8988T (cell line): Measurements from ENCODE around the gene INPP5A.
"Not testable (repeated sequence)": the region's sequence is repeated elsewhere in the genome, so short reads cannot be mapped to it uniquely, and the experiment has no call there.

ENCODE experiments used
- DNase-seq: peaks from one replicate; pipeline ENCODE4 v3.0.0; 2011

The INPP5A gene

GRCh38 chr10:132732518-132732917, 194.9 kb downstream of the INPP5A start:
- no peak for DNase-seq

- no peak for DNase-seq
Observed at GRCh38 chr10:132733926-132734325, 196.3 kb downstream of the INPP5A start.

DNA sequence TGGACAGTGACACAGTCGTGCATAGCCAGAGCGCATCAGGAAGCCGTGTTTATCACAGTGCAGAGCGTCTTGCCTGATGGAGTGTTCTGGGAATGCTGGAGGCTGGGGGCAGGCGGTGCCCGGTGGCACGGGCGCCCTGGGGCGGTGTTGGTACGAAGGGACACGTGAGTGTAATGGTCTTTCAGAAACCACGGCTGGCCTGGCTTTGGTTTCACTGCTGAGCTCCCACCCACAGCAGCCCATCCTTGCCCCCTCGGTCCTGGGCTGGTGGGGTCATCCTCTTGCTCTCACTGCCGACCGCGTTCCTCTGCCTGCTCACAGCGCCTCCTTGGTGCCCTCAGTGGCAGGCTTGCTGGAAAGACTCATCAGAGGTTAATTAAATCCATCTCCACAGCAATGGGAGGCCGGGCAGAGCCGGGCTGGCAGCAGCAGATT, 197.8 kb downstream of the INPP5A start:
- DNase-seq = no peak

- DNase-seq = no peak
Observed at GRCh38 chr10:132735923-132736391, 198.4 kb downstream of the INPP5A start.

- DNase-seq = no peak
Observed at GRCh38 chr10:132737390-132738048, 199.9 kb downstream of the INPP5A start.

DNA sequence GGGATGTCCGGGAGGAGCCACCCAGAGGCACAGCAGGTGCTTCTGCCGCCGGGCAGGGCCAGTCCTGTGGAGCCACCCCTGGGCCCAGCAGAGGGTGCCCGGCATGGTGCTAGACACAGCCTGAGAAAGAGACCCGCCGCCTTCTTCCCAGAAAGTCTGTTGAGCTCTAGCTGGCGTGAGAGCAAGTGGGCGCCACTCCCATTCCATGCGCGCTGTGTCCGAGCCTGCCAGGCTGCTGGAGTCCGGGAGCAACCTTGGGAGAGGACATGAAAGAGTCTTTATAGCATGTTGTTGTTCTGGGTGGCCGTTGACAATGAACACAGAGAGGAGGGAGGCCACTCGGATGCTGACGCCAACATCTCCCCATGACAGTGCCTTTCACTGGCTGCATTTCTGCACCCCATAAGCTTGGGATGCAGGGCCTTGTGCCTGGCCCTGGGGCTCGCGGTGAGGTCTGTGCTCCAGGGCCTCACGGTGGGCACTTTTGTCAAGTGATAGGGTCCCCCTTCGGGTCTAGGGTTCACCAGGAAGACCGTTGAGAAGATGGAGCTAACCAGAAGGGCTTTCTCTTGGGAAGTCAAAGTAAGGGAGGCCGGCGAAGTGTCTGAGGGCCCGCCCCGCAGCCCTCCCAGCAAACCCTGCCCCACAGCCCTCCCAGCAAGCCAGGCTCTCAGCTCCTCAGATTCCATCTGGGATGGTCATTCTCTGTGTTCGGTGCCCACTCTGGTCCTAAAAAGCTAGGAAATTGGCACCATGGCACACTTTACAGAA, 201.1 kb downstream of the INPP5A start:
- DNase-seq = no peak

DNA sequence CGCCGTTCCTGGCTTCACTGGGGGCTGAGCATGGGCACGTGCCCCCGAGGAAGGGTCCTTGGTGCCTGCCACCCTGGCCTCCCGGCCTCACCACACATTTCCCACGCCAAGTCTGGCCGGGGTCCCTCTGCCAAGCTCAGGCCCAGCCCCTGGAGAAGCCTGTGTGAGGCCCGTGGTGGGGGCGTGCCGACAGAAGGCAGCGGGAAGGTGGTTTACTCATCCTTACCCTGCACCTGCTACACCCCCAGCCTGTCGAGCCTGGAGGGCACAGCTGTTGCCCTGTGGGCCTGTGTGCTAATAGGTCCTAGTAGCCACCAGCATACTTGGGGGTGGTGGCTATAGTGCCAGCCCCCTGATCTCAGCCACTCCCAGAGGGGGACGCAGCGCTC, 201.6 kb downstream of the INPP5A start:
- DNase-seq = no peak

GRCh38 chr10:132740588-132740987, 203.0 kb downstream of the INPP5A start:
- DNase-seq = no peak

DNA sequence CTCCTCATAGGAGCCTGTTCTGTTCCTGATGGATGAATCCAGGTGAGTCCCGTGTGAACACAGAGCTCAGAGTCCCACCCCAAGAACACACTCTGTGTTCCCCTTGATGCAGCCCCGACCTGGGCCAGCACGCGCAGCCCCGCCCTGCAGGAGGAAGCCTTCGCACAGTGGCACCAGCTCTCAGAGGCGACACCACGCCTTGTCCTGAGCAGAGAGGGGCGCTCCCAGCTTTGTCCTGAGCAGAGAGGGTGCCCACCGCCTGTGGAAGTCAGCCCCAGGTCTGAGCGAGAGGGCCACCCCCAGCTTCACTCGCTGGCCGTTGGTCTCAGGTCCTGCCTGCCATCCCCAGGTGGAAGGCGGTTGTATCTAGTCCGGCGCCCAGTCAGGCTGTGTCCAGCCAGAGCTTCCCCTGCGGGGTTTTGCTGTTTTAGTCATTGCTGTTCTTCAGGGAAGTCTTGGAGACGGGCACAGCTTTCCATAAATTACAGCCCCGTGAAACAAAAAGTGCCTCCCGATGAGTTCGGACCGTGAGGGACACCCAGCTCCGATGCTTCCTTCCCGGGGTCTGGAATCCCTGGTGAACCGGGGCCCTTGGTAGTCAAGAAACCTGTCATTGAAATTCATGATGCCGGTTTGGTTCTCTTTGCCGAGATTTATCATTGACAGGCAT, 204.7 kb downstream of the INPP5A start:
- no peak for DNase-seq

DNA sequence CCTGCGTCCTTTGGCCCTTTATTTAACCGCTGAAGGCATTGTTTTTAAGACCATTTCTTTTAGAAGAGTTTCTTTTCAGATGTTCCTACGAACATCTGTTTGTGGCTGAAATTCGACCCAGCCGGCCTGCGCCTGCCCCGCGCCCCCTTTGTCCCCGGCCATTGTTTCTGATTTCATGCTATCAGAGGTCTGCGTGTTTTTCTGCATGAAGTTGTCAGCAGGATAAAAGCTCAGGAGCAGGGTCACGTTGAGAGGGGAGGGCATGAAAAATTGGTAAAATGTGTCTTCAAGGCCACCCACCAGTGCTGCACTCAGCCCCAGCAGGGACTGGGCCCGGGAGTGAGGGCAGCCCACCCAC, 205.2 kb downstream of the INPP5A start:
- DNase-seq = no peak

DNA sequence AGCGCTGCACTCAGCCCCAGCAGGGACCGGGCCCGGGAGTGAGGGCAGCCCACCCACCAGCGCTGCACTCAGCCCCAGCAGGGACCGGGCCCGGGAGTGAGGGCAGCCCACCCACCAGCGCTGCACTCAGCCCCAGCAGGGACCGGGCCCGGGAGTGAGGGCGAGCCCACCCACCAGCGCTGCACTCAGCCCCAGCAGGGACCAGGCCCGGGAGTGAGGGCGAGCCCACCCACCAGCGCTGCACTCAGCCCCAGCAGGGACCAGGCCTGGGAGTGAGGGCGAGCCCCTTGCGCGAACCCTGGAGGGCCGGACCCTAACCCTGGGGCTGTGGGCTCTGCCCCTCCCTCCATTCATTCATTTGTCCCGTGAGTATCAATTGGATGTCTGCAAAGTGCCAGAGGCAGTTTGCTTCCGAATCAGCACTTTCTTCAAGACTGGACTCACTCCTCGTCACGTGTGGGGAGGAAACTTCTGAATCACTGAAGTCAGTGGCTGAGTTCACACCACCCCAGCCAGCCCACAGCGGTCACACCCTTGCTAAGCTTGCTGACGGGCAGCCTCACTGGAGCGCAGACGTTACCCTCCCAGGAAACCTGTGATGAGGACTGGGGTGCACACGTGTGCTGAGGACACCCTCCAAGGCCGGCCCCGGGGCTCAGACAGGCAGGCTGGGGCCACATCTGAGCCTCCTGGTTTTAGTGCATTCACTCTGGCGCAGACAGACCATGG, 205.8 kb downstream of the INPP5A start:
- DNase-seq = not testable (repeated sequence)

DNA sequence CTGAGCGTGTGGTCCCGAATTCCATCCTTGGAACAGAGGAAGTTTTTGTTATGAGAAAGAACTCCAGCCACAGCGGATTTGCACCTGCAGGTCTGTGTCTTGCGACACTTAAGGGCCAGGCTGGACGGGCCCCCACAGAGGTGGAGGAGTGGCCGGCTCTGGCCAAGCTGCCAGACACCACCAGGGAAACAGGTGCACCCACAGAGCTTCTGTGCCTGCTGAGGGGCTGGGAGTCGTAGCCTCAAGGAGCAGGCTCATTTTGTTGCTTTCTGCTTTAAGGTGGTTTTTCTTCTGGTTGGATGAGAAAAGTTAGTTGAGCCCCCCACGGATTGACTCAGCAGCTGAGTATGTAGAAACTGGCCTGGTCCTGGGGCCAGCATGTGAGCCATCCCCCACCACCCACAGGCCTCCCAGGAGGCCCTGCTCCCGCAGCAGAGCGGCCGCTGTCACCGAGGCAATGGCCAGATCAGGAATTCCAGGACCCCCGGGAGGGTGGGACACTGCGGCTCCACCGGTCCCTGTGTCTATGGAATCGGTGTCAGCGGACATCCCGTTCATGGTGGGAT, 206.4 kb downstream of the INPP5A start:
- no peak for DNase-seq

DNA sequence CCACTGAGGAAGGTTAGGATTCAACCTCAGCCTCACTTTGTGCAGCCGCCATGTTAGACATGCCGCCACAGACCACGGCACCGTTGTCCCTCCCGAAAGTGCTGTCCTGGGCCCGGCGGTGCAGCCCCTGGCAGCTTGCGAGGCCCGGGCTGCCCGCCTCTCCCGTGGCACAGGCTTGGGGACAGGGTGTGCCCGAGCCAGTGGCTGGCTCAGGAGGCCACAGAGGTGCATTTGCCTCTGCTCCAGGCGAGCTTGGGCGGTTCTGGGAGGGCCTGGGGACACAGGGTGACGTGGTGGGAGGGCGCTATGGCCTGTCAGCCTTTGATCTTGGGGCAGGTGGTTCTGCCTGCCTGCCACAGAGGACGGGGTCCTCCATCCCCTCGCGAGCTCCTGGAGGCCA, 207.3 kb downstream of the INPP5A start:
- no peak for DNase-seq

DNA sequence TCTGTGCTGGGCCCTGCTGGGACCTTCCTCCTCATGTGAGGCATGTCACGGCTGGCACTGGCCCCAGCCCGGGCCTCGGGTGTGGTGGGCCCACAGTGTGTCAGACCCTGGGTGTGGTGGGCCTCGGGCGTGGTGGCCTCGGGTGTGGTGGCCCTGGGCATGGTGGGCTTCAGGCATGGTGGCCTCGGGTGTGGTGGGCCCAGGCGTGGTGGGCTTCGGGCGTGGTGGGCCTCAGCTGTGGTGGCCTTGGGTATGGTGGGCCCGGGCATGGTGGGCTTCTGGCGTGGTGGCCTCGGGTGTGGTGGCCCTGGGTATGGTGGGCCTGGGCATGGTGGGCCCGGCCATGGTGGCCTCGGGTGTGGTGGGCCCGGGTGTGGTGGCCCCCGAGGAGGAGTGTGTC, 207.9 kb downstream of the INPP5A start:
- DNase-seq = no peak

DNA sequence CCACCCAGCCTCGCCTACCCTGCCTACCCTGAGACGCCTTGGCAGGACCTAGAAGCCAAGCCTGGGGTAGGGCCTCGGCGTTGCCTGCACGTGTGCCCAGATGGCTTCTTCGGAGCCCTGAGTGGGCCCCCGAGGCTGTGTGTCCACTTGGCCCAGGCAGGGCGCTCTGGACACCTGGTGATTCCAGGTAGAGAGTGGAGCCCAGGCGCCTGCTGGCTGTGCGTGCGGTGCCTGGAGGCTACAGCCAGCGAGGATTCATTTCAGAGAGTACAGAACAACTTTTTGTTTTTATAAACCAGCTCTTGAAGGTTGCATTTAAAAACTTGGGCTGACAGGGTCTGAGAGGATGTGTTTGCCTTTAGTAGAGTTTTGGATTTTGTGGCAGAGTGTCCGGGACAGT, 208.4 kb downstream of the INPP5A start:
- no peak for DNase-seq

- DNase-seq = no peak
Observed at GRCh38 chr10:132746386-132746785, 208.8 kb downstream of the INPP5A start.

DNA sequence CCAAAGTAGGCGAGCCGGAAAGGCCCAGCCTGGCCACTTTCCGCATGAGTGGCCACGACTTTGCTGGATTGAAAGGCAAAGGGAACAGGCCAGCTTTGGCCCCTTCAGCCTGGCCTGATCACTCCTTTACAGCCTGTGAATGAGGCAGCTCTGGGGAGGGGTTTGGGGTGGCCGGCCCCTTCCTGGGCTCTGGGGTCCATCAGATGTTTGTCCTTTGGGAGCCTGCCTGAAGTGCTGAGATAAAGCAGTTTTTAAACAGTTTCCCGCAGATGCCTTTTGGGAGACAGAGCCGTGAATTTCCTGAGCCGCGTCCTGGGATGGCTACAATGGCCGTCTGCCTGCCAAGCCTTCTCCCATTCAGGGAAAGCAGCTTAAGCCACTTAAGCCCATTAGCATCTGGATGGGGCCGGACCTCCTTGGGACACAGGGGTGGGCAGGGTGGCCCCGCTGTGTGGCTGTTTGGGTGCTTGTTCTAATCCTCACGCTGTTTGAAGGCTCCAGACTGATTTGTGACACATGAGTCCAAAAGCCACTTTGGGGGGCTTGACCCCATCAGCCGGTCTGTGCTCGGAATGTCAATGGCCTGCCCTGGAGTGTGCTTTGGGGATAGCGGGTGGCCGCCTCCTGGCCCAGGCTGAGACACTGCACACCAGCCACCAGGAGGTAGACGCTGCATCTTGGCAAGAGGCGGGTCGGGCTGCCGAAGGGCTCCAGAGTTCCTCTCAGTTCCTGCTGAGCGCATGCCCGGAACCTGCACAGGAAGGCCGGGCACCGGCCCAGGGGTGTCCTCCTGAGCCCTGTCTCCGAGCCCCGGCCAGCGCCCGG, 209.4 kb downstream of the INPP5A start:
- no peak for DNase-seq

DNA sequence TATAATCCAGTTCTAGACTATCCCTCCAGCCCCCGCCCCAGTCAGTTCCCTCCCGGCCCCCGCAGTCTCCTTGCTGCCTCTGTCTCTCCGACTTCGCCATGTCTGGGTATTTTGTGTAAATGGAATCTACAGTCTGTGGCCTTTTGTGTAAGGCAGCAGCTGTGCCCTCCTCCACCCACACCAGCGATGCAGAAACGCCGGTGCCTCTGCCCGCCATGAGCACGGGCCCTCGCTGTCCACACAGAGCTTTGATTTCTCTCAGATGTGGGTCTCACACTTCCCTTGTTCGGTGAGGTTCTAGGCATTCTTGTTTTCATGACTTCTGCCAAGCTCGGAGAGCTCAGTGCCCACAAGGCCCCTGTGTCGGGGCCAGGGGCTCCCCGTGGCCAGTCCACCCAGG, 210.5 kb downstream of the INPP5A start:
- DNase-seq = no peak

GRCh38 chr10:132748545-132749370, 211.2 kb downstream of the INPP5A start:
- no peak for DNase-seq

DNA sequence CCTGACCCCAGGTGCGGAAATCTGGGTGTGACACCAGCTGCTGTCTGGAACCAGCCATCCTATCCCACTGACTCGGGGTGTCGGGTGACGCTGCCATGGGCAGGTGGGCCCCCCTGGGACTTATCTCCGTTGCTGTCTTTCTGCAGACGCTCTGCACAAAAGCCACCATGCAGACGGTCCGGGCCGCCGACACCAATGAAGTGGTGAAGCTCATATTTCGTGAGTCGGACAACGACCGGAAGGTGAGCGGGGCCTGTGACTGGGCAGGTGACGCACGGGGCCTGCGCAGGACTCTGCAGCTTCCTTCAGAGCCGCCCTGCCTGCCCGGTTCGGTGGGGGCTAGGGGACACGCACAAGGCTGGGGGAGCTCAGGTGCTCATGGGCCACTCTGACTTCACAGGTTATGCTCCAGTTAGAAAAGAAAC, 211.8 kb downstream of the INPP5A start:
- DNase-seq = no peak

- DNase-seq = no peak
Observed at GRCh38 chr10:132750936-132751335, 213.3 kb downstream of the INPP5A start.
